ENCODE measurements around the gene ST8SIA5. TPM values are rescaled to one million over a fixed set of nuclear protein-coding genes. Genes with fewer than 3 reads are reported as not detected.

The ST8SIA5 gene
- total and polyA plus RNA-seq, 10 donors = under 0.01 to 0.30 (median 0.07) TPM; not detected in 3

GRCh38 chr18:46716827-46717226 lies 40.0 kb downstream of the ST8SIA5 start:
- H3K4me3 ChIP-seq = no peak overlapping the region
- DNase-seq = no peak
- TF ChIP-seq POLR2AphosphoS5 (IDR thresholded peaks at IDR 0.05) = no peak
- TF ChIP-seq POLR2A (IDR thresholded peaks at IDR 0.05) = no peak
- no peak for TF ChIP-seq CTCF (IDR thresholded peaks at IDR 0.05 in 8 of 11, conservative IDR thresholded peaks at IDR 0.05 in 3 of 11)
- peaks cover 0 to 18% (median 4%) of the 10 kb centered on the region in 6 donors for H3K4me1 ChIP-seq
- H3K9me3 ChIP-seq = no peaks in the 10 kb centered on the region
- H3K36me3 ChIP-seq = no peaks in the 10 kb centered on the region
- intact Hi-C loops (cut with DNase I; ENCODE audit: low total_unique reads) = no loop called here
- H3K27me3 ChIP-seq (replicated peaks in 1 of 7) = peaks cover 0 to 15% (median 0%) of the 10 kb centered on the region in 7 donors
- 82 to 94% (median 88%) methylated on average over 1 to 2 of the region's 2 CpGs for WGBS, 5 donors
- no peak overlapping the region for H3K27ac ChIP-seq

- Histone ChIP-seq H3K27ac (no peak overlapping the region), H3K4me1 (peaks cover 0 to 23% (median 4%) of the 10 kb centered on the region in 6 donors), H3K27me3 (replicated peaks in 1 of 7) (peaks cover 0 to 19% (median 0%) of the 10 kb centered on the region in 7 donors), H3K36me3 (no peaks in the 10 kb centered on the region), H3K9me3 (no peaks in the 10 kb centered on the region), H3K4me3 (no peak overlapping the region)
- TF ChIP-seq POLR2AphosphoS5 (IDR thresholded peaks at IDR 0.05) = no peak
- TF ChIP-seq POLR2A (IDR thresholded peaks at IDR 0.05) = no peak
- TF ChIP-seq CTCF (IDR thresholded peaks at IDR 0.05 in 8 of 11, conservative IDR thresholded peaks at IDR 0.05 in 3 of 11) = no peak
- intact Hi-C loops (cut with DNase I; ENCODE audit: low total_unique reads) = no loop called here
- 90 to 100% (median 95%) methylated on average over 3 to 5 of the region's 5 CpGs for WGBS, 5 donors
- no peak for DNase-seq
These were observed 40.5 kb downstream of the ST8SIA5 start for GRCh38 chr18:46716336-46716735.

DNA sequence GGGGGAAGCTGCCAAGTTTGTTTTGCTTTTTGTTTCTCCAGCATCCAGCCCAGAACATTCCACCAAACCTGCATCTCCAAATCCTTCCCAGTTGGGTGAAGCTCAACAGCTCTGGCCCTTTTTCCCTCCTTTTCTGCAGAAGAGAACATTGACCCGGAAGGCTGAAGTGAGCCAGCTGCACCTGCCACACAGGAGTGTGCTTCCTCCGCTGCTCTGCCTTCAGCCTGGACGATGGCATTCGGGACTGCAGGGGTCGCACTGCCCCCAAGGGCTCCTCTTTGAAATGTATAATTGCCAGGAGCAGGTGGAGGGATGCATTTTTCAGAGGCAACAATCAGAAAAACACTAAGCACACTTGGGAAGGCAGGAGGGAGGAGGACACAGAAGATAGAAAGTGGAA lies 41.8 kb downstream of the ST8SIA5 start:
- Histone ChIP-seq H3K27me3 (replicated peaks in 1 of 7) (peaks cover 0 to 19% (median 0%) of the 10 kb centered on the region in 7 donors), H3K4me1 (peaks cover 0 to 24% (median 4%) of the 10 kb centered on the region in 6 donors), H3K27ac (no peak overlapping the region), H3K36me3 (no peaks in the 10 kb centered on the region), H3K9me3 (no peaks in the 10 kb centered on the region), H3K4me3 (no peak overlapping the region)
- 75 to 89% (median 83%) methylated on average over 5 of the region's 5 CpGs for WGBS, 5 donors
- no peak for DNase-seq
- intact Hi-C loops (cut with DNase I; ENCODE audit: low total_unique reads) = no loop called here
- TF ChIP-seq POLR2AphosphoS5 (IDR thresholded peaks at IDR 0.05) (no peak), CTCF (IDR thresholded peaks at IDR 0.05 in 8 of 11, conservative IDR thresholded peaks at IDR 0.05 in 3 of 11) (no peak), POLR2A (IDR thresholded peaks at IDR 0.05) (no peak)

DNA sequence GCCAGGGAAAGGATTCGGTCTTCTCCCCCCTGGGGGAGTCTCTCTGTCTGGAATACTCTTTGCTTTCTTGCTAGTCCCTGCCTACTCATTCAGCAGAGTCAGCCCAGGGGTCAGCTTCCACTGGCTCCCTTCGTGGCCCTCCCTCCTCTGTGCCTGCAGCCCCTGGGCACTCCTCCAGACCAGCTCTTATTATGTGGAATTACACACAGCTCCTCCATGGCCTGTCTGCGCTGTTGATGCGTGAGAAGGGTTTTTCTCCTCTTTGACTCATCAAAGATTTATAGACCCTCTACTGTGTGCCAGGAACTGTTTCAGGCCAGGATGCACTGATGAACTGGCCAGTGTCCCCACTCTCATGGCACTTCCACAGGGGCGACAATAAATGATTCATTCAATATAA lies 44.4 kb downstream of the ST8SIA5 start:
- Histone ChIP-seq H3K4me1 (peaks cover 0 to 7% (median 0%) of the 10 kb centered on the region in 6 donors), H3K9me3 (no peaks in the 10 kb centered on the region), H3K36me3 (no peaks in the 10 kb centered on the region), H3K27me3 (replicated peaks in 1 of 7) (peaks cover 0 to 18% (median 0%) of the 10 kb centered on the region in 7 donors), H3K4me3 (no peak overlapping the region), H3K27ac (no peak overlapping the region)
- intact Hi-C loops (cut with DNase I; ENCODE audit: low total_unique reads) = no loop called here
- 60 to 94% (median 67%) methylated on average over 5 of the region's 5 CpGs for WGBS, 5 donors
- DNase-seq = no peak
- TF ChIP-seq CTCF (IDR thresholded peaks at IDR 0.05 in 8 of 11, conservative IDR thresholded peaks at IDR 0.05 in 3 of 11) (no peak), POLR2A (IDR thresholded peaks at IDR 0.05) (no peak), POLR2AphosphoS5 (IDR thresholded peaks at IDR 0.05) (no peak)
